Hepatocyte (in vitro differentiated cells): ENCODE results near the gene TTLL5. TPM values are rescaled to one million over a fixed set of nuclear protein-coding genes. Genes with fewer than 3 reads are reported as not detected.
A peak's percentile ranks its signal among the peaks of the same experiment; 100 is the strongest.
"Not testable (repeated sequence)": the region's sequence is repeated elsewhere in the genome, so short reads cannot be mapped to it uniquely, and the experiment has no call there.

Experiments
- DNase-seq: peaks from one replicate; pipeline ENCODE4 v3.0.0-alpha.2; 2016; ENCODE audit warnings: low spot score
- H2AFZ ChIP-seq: fragments of 200-600 bp; sonication (generic); 2 replicates; pipeline ENCODE4 v1.6.0; 2016; ENCODE audit warnings: antibody characterized with exemption, mild to moderate bottlenecking
- H3K27ac ChIP-seq: fragments of 200-600 bp; sonication (generic); 2 replicates; pipeline ENCODE4 v1.5.1; 2016; ENCODE audit warnings: mild to moderate bottlenecking
- H3K27me3 ChIP-seq: fragments of 200-600 bp; sonication (generic); 2 replicates; pipeline ENCODE4 v1.6.1; 2016
- H3K36me3 ChIP-seq: fragments of 200-600 bp; sonication (generic); replicated peaks from 2 replicates; pipeline ENCODE4 v1.5.1; 2016; ENCODE audit warnings: low read depth; ENCODE audit not compliant: insufficient read depth
- H3K4me1 ChIP-seq: fragments of 200-600 bp; sonication (generic); 2 replicates; pipeline ENCODE4 v1.5.1; 2016; ENCODE audit warnings: mild to moderate bottlenecking, moderate library complexity; ENCODE audit not compliant: insufficient read depth
- H3K4me2 ChIP-seq: fragments of 200-600 bp; sonication (generic); 2 replicates; pipeline ENCODE4 v1.6.0; 2016
- H3K4me3 ChIP-seq: fragments of 200-600 bp; sonication (generic); 2 replicates; pipeline ENCODE4 v1.5.1; 2016; ENCODE audit warnings: mild to moderate bottlenecking
- H3K79me2 ChIP-seq: fragments of 200-600 bp; sonication (generic); 2 replicates; pipeline ENCODE4 v1.6.0; 2017; ENCODE audit warnings: mild to moderate bottlenecking
- H3K9me2 ChIP-seq: fragments of 200-600 bp; sonication (generic); replicated peaks from 2 replicates; pipeline ENCODE4 v1.6.0; 2017; ENCODE audit warnings: mild to moderate bottlenecking; ENCODE audit not compliant: insufficient read depth
- H3K9me3 ChIP-seq: fragments of 200-600 bp; sonication (generic); 2 replicates; pipeline ENCODE4 v1.5.1; 2016; ENCODE audit warnings: low read depth, mild to moderate bottlenecking
- H4K20me1 ChIP-seq: fragments of 200-600 bp; sonication (generic); 2 replicates; pipeline ENCODE4 v1.6.0; 2016; ENCODE audit warnings: mild to moderate bottlenecking; ENCODE audit not compliant: insufficient read depth, poor library complexity, severe bottlenecking
- EZH2 ChIP-seq: fragments of 200-600 bp; sonication (generic); IDR thresholded peaks from 2 replicates; pipeline ENCODE4 v1.6.1; 2016; ENCODE audit warnings: antibody characterized with exemption, mild to moderate bottlenecking, borderline replicate concordance
- EZH2phosphoT487 ChIP-seq: fragments of 200-600 bp; sonication (generic); IDR thresholded peaks from one replicate; pipeline ENCODE4 v1.6.1; 2018; ENCODE audit warnings: antibody characterized with exemption, mild to moderate bottlenecking, low read depth, moderate library complexity; ENCODE audit not compliant: unreplicated experiment, severe bottlenecking
- WGBS: methylation state at CpG from one replicate; pipeline ENCODE4 v1.1.6; 2016; ENCODE audit warnings: low lambda C conversion rate; ENCODE audit errors: missing lambda C conversion rate; 5-methylcytosine and 5-hydroxymethylcytosine counted together
- polyA plus RNA-seq: library from polyadenylated mRNA; unstranded; fragments of >200 nt; fragmentation: Nextera tagmentation; extraction: Ambion mirVana; gene quantifications from 2 replicates; pipeline ENCODE4 v1.2.1, GENCODE V29; 2016
- total RNA-seq: library from RNA; depleted of rRNA; stranded (reverse); fragments of >200 nt; gene quantifications from 2 replicates; pipeline ENCODE4 v1.2.3, GENCODE V29; 2014
- TF ChIP-seq, protein P1 (sequence below): fragments of 200-600 bp; sonication (generic); IDR thresholded peaks from 2 replicates; pipeline ENCODE4 v1.5.1; 2016; ENCODE audit warnings: antibody characterized with exemption, mild to moderate bottlenecking; ENCODE audit not compliant: poor library complexity

The TTLL5 gene
- total and polyA plus RNA-seq, 2 experiments from 2014 or later = 8.9 to 11.1 TPM

DNA sequence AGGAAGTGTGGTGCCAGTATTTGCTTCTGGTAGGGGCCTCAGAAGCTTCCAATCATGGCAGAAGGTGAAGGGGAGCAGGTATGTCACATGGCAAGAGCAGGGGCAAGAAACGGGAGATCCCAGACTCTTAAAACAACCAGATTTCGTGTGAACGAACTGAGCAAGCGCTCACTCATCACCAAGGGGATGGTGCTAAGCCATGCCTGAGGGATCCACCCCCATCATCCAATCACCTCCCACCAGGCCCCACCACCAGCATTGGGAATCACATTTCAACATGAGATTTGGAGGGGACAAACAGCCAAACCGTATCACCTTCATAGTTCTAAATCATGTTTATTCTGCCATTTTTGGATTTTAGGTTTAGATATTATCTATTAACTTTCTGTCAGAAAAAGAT is 179.9 kb downstream of the TTLL5 start:
- Histone ChIP-seq H3K27ac (no peak overlapping the region), H3K36me3 (no peaks in the 10 kb centered on the region), H3K4me3 (no peak overlapping the region), H3K4me2 (no peak overlapping the region), H3K4me1 (no peaks in the 10 kb centered on the region), H3K9me3 (no peaks in the 10 kb centered on the region), H3K79me2 (no peaks in the 10 kb centered on the region), H2AFZ (no peak overlapping the region), H4K20me1 (no peaks in the 10 kb centered on the region), H3K9me2 (no peaks in the 10 kb centered on the region), H3K27me3 (no peaks in the 10 kb centered on the region)
- DNase-seq = no peak
- 89% methylated on average over 5 of the region's 5 CpGs for WGBS
- TF ChIP-seq EZH2phosphoT487 (no peak), EZH2 (no peak)
- TF ChIP-seq, protein P1, sequence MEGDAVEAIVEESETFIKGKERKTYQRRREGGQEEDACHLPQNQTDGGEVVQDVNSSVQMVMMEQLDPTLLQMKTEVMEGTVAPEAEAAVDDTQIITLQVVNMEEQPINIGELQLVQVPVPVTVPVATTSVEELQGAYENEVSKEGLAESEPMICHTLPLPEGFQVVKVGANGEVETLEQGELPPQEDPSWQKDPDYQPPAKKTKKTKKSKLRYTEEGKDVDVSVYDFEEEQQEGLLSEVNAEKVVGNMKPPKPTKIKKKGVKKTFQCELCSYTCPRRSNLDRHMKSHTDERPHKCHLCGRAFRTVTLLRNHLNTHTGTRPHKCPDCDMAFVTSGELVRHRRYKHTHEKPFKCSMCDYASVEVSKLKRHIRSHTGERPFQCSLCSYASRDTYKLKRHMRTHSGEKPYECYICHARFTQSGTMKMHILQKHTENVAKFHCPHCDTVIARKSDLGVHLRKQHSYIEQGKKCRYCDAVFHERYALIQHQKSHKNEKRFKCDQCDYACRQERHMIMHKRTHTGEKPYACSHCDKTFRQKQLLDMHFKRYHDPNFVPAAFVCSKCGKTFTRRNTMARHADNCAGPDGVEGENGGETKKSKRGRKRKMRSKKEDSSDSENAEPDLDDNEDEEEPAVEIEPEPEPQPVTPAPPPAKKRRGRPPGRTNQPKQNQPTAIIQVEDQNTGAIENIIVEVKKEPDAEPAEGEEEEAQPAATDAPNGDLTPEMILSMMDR = no peak

DNA sequence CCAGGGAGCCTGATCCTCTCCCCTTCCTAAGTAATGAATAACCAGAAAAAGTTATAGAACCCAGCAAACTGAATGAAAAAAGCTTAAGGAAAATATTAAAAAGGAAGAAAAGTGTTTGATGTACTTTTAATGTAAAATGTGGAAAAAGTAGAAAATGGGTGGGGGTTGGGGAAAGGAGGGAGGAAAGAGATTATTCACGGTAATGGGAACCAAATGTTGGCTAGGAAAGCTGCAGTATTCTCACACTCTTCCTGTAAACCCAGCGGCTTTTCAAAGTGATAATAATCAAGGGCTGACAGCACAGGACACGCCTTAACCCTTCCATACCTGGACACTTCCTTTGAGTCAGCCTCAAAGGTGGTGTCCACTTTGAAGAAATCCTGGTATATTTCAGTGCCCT is 181.5 kb downstream of the TTLL5 start:
- no peak for DNase-seq
- no peaks in the 10 kb centered on the region for H4K20me1 ChIP-seq
- no peak for TF ChIP-seq EZH2
- TF ChIP-seq, protein P1 = no peak
- H3K9me3 ChIP-seq = no peaks in the 10 kb centered on the region
- H3K4me3 ChIP-seq = no peak overlapping the region
- 18% methylated on average over 3 of the region's 3 CpGs for WGBS
- peak overlapping the region; percentile 46 for H3K4me2 ChIP-seq
- H3K36me3 ChIP-seq = no peaks in the 10 kb centered on the region
- no peaks in the 10 kb centered on the region for H3K9me2 ChIP-seq
- H2AFZ ChIP-seq = no peak overlapping the region
- H3K79me2 ChIP-seq = no peaks in the 10 kb centered on the region
- peak overlapping the region; percentile 28 for H3K27ac ChIP-seq
- H3K27me3 ChIP-seq = no peaks in the 10 kb centered on the region
- H3K4me1 ChIP-seq = no peaks in the 10 kb centered on the region

DNA sequence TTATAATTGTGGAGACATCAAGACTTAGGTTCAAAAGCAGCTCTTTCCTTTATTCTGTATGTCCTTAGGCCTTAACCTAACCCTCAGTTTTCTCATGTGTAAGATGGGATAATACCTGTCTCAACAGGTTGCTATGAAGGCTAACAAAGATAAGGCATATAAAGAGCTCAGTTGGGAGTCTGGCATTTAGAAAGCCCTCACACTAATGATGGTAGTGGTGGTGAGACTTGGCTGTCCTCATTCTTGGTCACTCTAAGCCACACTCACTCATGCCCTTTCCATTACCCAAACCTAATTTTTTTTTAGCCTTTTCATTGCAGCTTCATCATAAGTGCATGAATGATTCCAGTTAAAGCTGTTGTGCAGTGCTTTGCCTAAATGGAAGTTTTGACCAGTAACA is 183.4 kb downstream of the TTLL5 start:
- Histone ChIP-seq H3K4me1 (no peaks in the 10 kb centered on the region), H3K27me3 (no peaks in the 10 kb centered on the region), H3K9me2 (no peaks in the 10 kb centered on the region), H3K36me3 (no peaks in the 10 kb centered on the region), H3K79me2 (no peaks in the 10 kb centered on the region), H3K4me2 (no peak overlapping the region), H4K20me1 (no peaks in the 10 kb centered on the region), H2AFZ (no peak overlapping the region), H3K27ac (no peak overlapping the region), H3K4me3 (no peak overlapping the region), H3K9me3 (no peaks in the 10 kb centered on the region)
- no peak for DNase-seq
- TF ChIP-seq EZH2 (no peak), EZH2phosphoT487 (no peak)
- TF ChIP-seq, protein P1 = no peak

DNA sequence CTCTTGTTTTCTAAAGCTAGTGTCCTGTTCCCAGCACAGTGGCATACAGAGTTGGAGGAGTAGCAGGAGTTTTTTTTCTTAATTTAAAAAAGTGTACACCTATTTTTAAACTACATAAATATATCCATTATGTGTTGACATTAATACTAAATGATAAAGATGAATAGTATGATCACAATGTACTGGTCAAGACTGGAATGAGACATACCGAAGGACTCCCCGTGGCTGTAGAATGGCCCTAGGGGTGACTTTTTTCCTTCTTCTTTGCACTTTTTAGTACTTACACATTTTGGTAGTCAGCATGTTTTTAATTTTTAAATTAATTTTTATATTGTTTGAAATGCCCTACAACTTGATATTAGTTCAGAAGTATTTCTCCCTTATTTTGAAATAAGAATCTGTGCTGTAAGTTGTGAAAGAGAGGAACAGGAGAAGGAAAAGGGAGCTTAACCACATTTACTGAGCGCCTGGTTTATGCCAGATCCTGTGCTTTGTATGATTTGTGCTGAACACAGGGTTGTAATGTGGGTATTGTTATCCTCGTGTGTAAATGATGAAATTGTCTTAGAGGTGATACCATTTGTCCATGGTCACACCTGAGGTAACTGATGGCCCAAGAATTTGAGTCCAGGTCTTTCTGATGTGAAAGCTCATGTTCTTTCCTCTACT is 184.2 kb downstream of the TTLL5 start:
- H3K27me3 ChIP-seq = no peaks in the 10 kb centered on the region
- no peaks in the 10 kb centered on the region for H3K79me2 ChIP-seq
- no peak overlapping the region for H3K27ac ChIP-seq
- no peak overlapping the region for H3K4me3 ChIP-seq
- no peak for DNase-seq
- no peaks in the 10 kb centered on the region for H3K4me1 ChIP-seq
- no peaks in the 10 kb centered on the region for H4K20me1 ChIP-seq
- no peak overlapping the region for H2AFZ ChIP-seq
- TF ChIP-seq EZH2 (no peak), EZH2phosphoT487 (no peak)
- TF ChIP-seq, protein P1 = no peak
- no peak overlapping the region for H3K4me2 ChIP-seq
- no peaks in the 10 kb centered on the region for H3K36me3 ChIP-seq
- 84% methylated on average over 4 of the region's 4 CpGs for WGBS
- no peaks in the 10 kb centered on the region for H3K9me2 ChIP-seq
- H3K9me3 ChIP-seq = no peaks in the 10 kb centered on the region

DNA sequence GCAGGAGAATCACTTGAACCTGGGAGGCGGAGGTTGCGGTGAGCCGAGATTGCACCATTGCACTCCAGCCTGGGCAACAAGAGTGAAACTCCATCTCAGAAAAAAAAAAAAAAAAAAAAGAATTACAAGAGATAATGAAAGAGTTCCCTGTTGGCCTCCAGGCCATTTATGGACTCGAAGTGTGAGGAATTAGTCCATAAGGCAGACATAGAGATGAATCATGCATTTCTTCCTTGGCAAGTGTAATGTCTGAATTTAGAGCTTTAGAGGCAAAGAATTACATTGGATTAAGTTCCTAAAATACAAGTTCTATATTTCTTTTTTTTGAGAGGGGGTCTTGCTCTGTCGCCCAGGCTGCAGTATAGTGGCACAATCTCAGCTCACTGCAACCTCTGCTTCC is 185.6 kb downstream of the TTLL5 start:
- not testable (repeated sequence) for H3K27me3 ChIP-seq, H3K79me2 ChIP-seq, H3K27ac ChIP-seq, H4K20me1 ChIP-seq, H2AFZ ChIP-seq, H3K9me3 ChIP-seq, H3K4me3 ChIP-seq, H3K36me3 ChIP-seq, H3K4me1 ChIP-seq, H3K9me2 ChIP-seq, DNase-seq, H3K4me2 ChIP-seq
- 96% methylated on average over 5 of the region's 5 CpGs for whole genome bisulfite sequencing
